GM12865 (cell line): Measurements from ENCODE around the gene UROC1.

ENCODE experiments used
- DNase-seq: peaks from one replicate; pipeline ENCODE4 v3.0.0; 2010; ENCODE audit warnings: low read depth
- H3K4me3 ChIP-seq: 2 replicates; pipeline ENCODE4 v1.5.1; 2011; ENCODE audit warnings: mild to moderate bottlenecking, low read depth, low read length, control low read depth
- TF ChIP-seq, protein P1 (sequence below): IDR thresholded peaks from 2 replicates; pipeline ENCODE4 v1.5.1; 2011; ENCODE audit warnings: low read length, control low read depth, low read depth, inconsistent platforms; ENCODE audit not compliant: insufficient read depth; ENCODE audit errors: missing control alignments

UROC1 gene

DNA sequence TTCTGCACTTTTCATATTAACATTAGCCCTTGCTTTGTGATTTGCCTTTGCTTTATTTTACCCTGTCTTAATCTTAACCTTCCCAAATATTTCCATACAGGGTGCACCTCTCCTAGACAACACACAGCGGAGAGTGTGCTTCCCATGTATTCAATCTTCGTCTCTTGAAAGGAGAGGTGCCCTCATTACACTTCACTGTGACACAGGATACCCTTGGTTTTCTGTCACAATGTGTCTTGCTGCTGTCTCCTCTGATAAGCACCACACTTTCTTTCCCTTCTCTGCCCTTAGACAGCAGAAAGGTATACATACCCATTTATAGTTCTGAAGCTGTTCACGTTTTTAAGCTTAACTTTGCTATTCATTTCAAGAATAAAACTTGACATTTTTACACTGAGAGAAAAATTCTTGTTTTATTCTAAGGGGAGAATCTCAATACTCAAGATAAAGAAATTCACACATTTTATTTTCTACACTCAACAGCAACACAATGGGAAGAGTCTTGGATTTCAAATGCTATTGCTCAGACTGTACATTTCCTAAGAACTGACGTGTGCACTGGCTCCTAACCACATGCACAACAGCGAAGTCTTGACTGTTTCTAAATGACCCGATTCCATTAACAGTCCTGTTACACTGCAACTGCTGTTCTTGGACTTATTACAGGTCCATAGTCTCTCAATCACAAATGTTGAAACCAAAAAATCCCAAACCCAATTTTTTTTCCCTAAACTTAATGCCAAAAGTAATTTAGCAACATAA, 63.0 kb downstream of the UROC1 start:
- no peak for DNase-seq
- no peak overlapping the region for H3K4me3 ChIP-seq
- TF ChIP-seq, protein P1, sequence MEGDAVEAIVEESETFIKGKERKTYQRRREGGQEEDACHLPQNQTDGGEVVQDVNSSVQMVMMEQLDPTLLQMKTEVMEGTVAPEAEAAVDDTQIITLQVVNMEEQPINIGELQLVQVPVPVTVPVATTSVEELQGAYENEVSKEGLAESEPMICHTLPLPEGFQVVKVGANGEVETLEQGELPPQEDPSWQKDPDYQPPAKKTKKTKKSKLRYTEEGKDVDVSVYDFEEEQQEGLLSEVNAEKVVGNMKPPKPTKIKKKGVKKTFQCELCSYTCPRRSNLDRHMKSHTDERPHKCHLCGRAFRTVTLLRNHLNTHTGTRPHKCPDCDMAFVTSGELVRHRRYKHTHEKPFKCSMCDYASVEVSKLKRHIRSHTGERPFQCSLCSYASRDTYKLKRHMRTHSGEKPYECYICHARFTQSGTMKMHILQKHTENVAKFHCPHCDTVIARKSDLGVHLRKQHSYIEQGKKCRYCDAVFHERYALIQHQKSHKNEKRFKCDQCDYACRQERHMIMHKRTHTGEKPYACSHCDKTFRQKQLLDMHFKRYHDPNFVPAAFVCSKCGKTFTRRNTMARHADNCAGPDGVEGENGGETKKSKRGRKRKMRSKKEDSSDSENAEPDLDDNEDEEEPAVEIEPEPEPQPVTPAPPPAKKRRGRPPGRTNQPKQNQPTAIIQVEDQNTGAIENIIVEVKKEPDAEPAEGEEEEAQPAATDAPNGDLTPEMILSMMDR: no peak

DNA sequence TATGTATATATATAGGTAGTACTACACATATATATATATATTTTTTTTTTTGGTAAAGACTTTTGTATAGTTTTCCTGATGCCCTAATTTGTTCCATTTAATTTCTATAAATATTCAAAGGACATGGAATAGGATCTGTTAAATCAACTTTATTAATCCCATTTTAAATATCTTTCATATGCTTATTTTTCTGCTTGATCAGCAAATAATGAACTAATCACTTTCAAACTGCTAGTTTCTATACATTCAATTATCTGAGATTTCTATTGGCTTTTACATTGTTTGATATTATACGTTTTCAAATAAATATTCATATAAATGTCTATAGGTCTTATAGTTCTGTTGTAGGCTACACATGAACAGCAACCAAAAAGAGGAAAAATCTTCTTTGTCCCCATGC, 63.5 kb downstream of the UROC1 start:
- DNase-seq: no peak
- TF ChIP-seq, protein P1: no peak
- H3K4me3 ChIP-seq: no peak overlapping the region

DNA sequence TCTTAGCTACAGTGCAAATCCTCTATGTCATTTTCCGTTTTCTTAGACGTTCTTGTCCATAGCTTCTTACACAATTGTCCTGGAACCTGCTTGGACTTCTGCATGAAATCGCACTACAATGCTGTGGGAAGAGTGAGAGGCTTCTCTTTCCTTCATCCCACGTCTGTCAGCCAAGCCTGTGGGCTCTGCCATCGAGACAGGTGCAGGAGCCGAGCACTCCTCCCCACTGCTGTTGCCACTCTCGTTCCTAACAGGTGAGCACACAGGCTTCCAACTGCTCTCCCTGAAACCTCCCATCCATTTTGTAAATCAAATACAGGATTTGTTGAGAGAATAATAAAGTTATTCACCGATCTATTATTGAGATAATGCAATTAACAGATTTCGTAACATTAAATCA, 65.4 kb downstream of the UROC1 start:
- TF ChIP-seq, protein P1: no peak
- no peak overlapping the region for H3K4me3 ChIP-seq
- no peak for DNase-seq

DNA sequence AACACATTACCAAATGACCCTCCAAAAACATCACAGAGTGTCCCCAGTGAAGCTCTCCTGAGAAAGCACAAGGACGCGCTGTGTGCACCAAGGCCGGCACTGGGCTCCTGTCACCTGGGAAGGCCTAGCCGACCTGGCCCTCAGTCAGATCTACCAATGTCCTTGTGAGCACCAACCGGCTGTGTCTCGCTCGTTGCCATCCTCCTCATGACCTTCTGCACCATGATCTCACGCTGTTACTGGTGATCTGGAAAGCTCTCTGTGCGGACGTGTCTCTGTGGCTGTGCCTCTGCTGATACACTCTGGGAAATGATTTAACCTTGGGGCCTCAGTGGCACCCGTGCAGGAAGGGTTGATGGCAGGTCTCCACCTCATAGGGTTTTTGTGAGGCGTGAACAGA, 66.1 kb downstream of the UROC1 start:
- TF ChIP-seq, protein P1: no peak
- DNase-seq: no peak
- H3K4me3 ChIP-seq: no peak overlapping the region

DNA sequence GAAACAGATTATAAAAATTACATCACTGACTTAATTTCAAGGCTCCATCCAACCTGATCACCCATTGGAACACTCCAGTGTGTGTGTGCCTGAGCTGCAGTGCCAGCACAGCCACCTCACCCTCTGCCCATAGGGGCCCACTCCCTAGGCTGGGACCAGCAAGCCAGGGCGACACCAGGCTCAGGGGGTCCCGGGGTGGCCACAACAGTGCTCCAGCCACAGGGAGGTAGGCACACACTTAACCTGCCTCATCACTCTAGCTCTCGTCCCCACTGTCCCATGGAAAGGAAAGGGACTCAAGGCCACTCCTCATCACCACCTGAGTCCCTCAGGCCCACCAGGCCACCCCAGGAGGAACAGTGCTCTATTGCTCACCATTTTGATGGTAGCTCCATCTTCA, 66.8 kb downstream of the UROC1 start:
- H3K4me3 ChIP-seq: no peak overlapping the region

DNA sequence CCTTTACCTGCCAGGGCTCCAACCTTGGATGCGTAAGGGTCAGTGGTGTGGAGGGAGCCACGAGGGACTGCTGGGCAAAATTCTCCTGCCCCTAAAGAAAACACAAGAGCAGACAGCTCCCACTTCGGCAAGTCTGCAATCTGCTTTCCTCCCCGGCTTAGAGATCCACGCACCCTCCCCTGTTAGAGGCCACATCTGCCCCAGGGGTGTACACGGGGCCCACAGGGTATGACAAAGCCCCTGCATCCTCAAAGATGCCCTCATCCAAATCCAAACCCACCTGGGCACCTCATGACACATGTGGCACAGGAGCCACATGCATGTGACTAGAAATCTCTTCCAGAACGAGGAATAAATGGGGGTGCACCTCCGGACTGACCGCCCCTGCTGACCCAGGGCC, 67.4 kb downstream of the UROC1 start:
- TF ChIP-seq, protein P1: no peak

More for the DNA sequence above, 66.8 kb downstream of the UROC1 start:
- TF ChIP-seq, protein P1: no peak
- no peak for DNase-seq

DNA sequence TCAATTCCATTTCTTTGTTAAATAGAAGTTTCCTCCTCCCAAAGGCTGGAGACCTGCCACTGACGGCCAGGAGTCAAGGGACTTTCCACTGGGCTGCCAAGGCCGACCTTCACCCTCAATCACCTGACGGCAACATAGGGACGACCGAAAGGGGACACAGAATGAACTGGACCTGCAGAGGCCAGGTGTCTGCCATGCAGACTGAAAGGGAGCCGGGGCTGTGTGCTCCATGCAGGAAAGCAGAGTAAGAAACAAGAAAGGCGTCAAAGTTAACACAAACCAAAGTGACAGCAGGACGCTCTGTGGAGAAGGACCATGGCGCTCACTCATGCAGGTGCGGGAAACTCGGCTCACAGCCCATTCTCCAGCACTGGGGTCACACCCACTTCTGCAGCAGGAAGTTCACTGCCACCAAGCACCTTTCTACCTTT, 67.9 kb downstream of the UROC1 start:
- no peak overlapping the region for H3K4me3 ChIP-seq
- TF ChIP-seq, protein P1: no peak
- no peak for DNase-seq

More for the DNA sequence above, 67.4 kb downstream of the UROC1 start:
- no peak for DNase-seq
- H3K4me3 ChIP-seq: no peak overlapping the region
